SU-DHL-6 (cell line): Measurements from ENCODE around the gene PEX6.

Experiments used
- H2AFZ ChIP-seq: fragments of 200-600 bp; sonication (generic); 2 replicates; pipeline ENCODE4 v1.6.1; 2014; ENCODE audit warnings: low read depth, mild to moderate bottlenecking, moderate library complexity, mixed read lengths, antibody characterized with exemption, low read length; ENCODE audit not compliant: severe bottlenecking
- H3F3A ChIP-seq: fragments of 200-600 bp; shearing (Covaris generic); 2 replicates; pipeline ENCODE4 v1.6.0; 2016; ENCODE audit warnings: antibody characterized with exemption, mild to moderate bottlenecking; ENCODE audit not compliant: insufficient read depth
- H3K27ac ChIP-seq: fragments of 200-600 bp; sonication (generic); 2 replicates; pipeline ENCODE4 v1.5.1; 2016; ENCODE audit warnings: low read depth, mild to moderate bottlenecking, low read length, moderate library complexity, mixed read lengths
- H3K27me3 ChIP-seq: fragments of 200-600 bp; sonication (generic), shearing (Covaris generic); 2 replicates; pipeline ENCODE4 v1.6.0; 2014; ENCODE audit warnings: mild to moderate bottlenecking, low read length
- H3K36me3 ChIP-seq: fragments of 200-600 bp; sonication (generic); 2 replicates; pipeline ENCODE4 v1.6.1; 2014; ENCODE audit warnings: mild to moderate bottlenecking, low read length, mixed read lengths
- H3K4me2 ChIP-seq: fragments of 300-600, 200-600 bp; shearing (Covaris generic), sonication (generic); 2 replicates; pipeline ENCODE4 v1.6.0; 2014; ENCODE audit warnings: low read length, low read depth, mild to moderate bottlenecking; ENCODE audit not compliant: poor library complexity, severe bottlenecking
- H3K4me3 ChIP-seq: fragments of 200-600 bp; sonication (generic); 2 replicates; pipeline ENCODE4 v1.5.1; 2014; ENCODE audit warnings: antibody characterized with exemption, low read length, mild to moderate bottlenecking, mixed read lengths; ENCODE audit not compliant: insufficient read depth, poor library complexity, severe bottlenecking
- H3K79me2 ChIP-seq: fragments of 200-600 bp; sonication (generic); 2 replicates; pipeline ENCODE4 v1.6.1; 2014; ENCODE audit warnings: mild to moderate bottlenecking, low read length, moderate library complexity; ENCODE audit not compliant: insufficient read depth
- H3K9ac ChIP-seq: fragments of 200-600 bp; sonication (generic); 2 replicates; pipeline ENCODE4 v1.7.0; 2014; ENCODE audit warnings: mild to moderate bottlenecking, low read length
- H3K9me2 ChIP-seq: fragments of 200-600 bp; sonication (generic); replicated peaks from 2 replicates; pipeline ENCODE4 v1.6.1; 2014; ENCODE audit warnings: low read length; ENCODE audit not compliant: insufficient read depth
- H3K9me3 ChIP-seq: fragments of 200-600 bp; sonication (generic); 2 replicates; pipeline ENCODE4 v1.6.1; 2014; ENCODE audit warnings: low read length, mixed read lengths; ENCODE audit not compliant: insufficient read depth
- H4K20me1 ChIP-seq: fragments of 200-600 bp; sonication (generic); 2 replicates; pipeline ENCODE4 v1.6.1; 2014; ENCODE audit warnings: low read depth, mild to moderate bottlenecking, antibody characterized with exemption, low read length, moderate library complexity, mixed read lengths
- EZH2phosphoT487 ChIP-seq: fragments of 200-600 bp; sonication (generic), shearing (Covaris generic); conservative IDR thresholded peaks from 2 replicates; pipeline ENCODE4 v1.6.1; 2018; ENCODE audit warnings: mild to moderate bottlenecking, antibody characterized with exemption, low read length, moderate library complexity, mixed read lengths
- TF ChIP-seq, protein P1 (sequence below): fragments of 200-600 bp; sonication (generic); IDR thresholded peaks from one replicate; pipeline ENCODE4 v1.5.1; 2017; ENCODE audit warnings: antibody characterized with exemption, mild to moderate bottlenecking, low read length, moderate library complexity; ENCODE audit not compliant: insufficient read depth, poor library complexity, severe bottlenecking

Gene PEX6

DNA sequence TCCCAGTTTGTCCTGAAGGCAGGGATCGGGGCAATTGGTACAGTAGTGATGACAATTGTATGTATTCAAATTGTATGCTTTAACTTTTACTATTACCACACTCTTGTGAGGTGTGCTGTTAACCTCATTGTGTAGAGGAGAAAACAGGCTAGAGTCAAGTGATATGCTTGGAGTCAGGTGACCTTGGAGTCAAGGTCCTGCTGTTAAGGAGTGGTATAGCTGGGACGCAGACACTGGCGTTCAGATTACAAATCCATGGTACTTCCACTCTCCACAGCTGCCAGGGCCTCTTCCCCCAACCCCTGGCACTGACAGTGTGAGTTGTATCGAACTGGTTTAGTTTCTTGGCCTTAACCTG, 39.2 kb downstream of the PEX6 start:
- Histone ChIP-seq H3F3A (peaks cover 5% of the 10 kb centered on the region; the same call in 1 of the 2 replicates), H3K27me3 (no peaks in the 10 kb centered on the region), H3K9ac (no peak overlapping the region), H3K4me2 (no peak overlapping the region), H3K79me2 (peaks cover 11% of the 10 kb centered on the region; the same call in 1 of the 2 replicates), H3K4me3 (no peak overlapping the region), H3K27ac (no peak overlapping the region), H2AFZ (no peak overlapping the region), H4K20me1 (no peaks in the 10 kb centered on the region; the same call in 1 of the 2 replicates), H3K9me2 (no peaks in the 10 kb centered on the region), H3K9me3 (no peaks in the 10 kb centered on the region), H3K36me3 (peaks cover 5% of the 10 kb centered on the region; the same call in 1 of the 2 replicates)
- no peak for TF ChIP-seq EZH2phosphoT487
- TF ChIP-seq, protein P1, sequence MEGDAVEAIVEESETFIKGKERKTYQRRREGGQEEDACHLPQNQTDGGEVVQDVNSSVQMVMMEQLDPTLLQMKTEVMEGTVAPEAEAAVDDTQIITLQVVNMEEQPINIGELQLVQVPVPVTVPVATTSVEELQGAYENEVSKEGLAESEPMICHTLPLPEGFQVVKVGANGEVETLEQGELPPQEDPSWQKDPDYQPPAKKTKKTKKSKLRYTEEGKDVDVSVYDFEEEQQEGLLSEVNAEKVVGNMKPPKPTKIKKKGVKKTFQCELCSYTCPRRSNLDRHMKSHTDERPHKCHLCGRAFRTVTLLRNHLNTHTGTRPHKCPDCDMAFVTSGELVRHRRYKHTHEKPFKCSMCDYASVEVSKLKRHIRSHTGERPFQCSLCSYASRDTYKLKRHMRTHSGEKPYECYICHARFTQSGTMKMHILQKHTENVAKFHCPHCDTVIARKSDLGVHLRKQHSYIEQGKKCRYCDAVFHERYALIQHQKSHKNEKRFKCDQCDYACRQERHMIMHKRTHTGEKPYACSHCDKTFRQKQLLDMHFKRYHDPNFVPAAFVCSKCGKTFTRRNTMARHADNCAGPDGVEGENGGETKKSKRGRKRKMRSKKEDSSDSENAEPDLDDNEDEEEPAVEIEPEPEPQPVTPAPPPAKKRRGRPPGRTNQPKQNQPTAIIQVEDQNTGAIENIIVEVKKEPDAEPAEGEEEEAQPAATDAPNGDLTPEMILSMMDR, result no peak

- Histone ChIP-seq H3K36me3 (peaks cover 5% of the 10 kb centered on the region; the same call in 1 of the 2 replicates), H3K27ac (no peak overlapping the region), H3K27me3 (no peaks in the 10 kb centered on the region), H3K9me3 (no peaks in the 10 kb centered on the region), H3K4me3 (no peak overlapping the region), H3K9me2 (no peaks in the 10 kb centered on the region), H3K79me2 (peaks cover 17% of the 10 kb centered on the region; the same call in 1 of the 2 replicates), H3K4me2 (no peak overlapping the region), H4K20me1 (no peaks in the 10 kb centered on the region; the same call in 1 of the 2 replicates), H3K9ac (no peak overlapping the region), H3F3A (peaks cover 5% of the 10 kb centered on the region; the same call in 1 of the 2 replicates), H2AFZ (no peak overlapping the region)
- no peak for TF ChIP-seq EZH2phosphoT487
Measured at GRCh38 chr6:42938987-42939809, 39.8 kb downstream of the PEX6 start.

- H3K27ac ChIP-seq, result no peak overlapping the region
- H3K4me2 ChIP-seq, result no peak overlapping the region
- H3K9me3 ChIP-seq, result no peaks in the 10 kb centered on the region
- TF ChIP-seq, protein P1, result no peak
- no peak for TF ChIP-seq EZH2phosphoT487
- no peak overlapping the region for H3K9ac ChIP-seq
- H3K9me2 ChIP-seq, result no peaks in the 10 kb centered on the region
- peaks cover 24% of the 10 kb centered on the region for H3K79me2 ChIP-seq
- H3K36me3 ChIP-seq, result peaks cover 5% of the 10 kb centered on the region; the same call in 1 of the 2 replicates
- no peak overlapping the region for H3K4me3 ChIP-seq
- H2AFZ ChIP-seq, result no peak overlapping the region
- no peaks in the 10 kb centered on the region for H3K27me3 ChIP-seq
- H3F3A ChIP-seq, result peaks cover 5% of the 10 kb centered on the region; the same call in 1 of the 2 replicates
- no peaks in the 10 kb centered on the region; the same call in 1 of the 2 replicates for H4K20me1 ChIP-seq
Measured at GRCh38 chr6:42938428-42938796, 40.6 kb downstream of the PEX6 start.
